DOHH2 (cell line): ENCODE data around the gene ATG4B.

Experiments
- H3F3A ChIP-seq: fragments of 200-600 bp; sonication (generic), shearing (Covaris generic); 2 replicates; pipeline ENCODE4 v1.6.0; 2016; ENCODE audit warnings: antibody characterized with exemption, mild to moderate bottlenecking; ENCODE audit not compliant: control insufficient read depth, insufficient read depth
- H3K27ac ChIP-seq: fragments of 200-600 bp; sonication (generic); 2 replicates; pipeline ENCODE4 v1.5.1; 2014; ENCODE audit warnings: low read depth, mild to moderate bottlenecking, low read length, moderate library complexity
- H3K27me3 ChIP-seq: fragments of 200-600 bp; sonication (generic); 2 replicates; pipeline ENCODE4 v1.6.1; 2014; ENCODE audit warnings: mild to moderate bottlenecking, low read length, mixed read lengths; ENCODE audit not compliant: control insufficient read depth
- H3K36me3 ChIP-seq: fragments of 200-600 bp; sonication (generic); 2 replicates; pipeline ENCODE4 v1.6.1; 2014; ENCODE audit warnings: mild to moderate bottlenecking, low read length, moderate library complexity, mixed read lengths; ENCODE audit not compliant: control insufficient read depth
- H3K4me1 ChIP-seq: fragments of 200-600 bp; sonication (generic); 2 replicates; pipeline ENCODE4 v1.6.1; 2014; ENCODE audit warnings: mild to moderate bottlenecking, low read length, mixed read lengths; ENCODE audit not compliant: control insufficient read depth
- H3K4me2 ChIP-seq: fragments of 200-600 bp; sonication (generic); 2 replicates; pipeline ENCODE4 v1.6.0; 2014; ENCODE audit warnings: mild to moderate bottlenecking, low read length, moderate library complexity
- H3K4me3 ChIP-seq: fragments of 200-600 bp; sonication (generic); 2 replicates; pipeline ENCODE4 v1.5.1; 2014; ENCODE audit warnings: mild to moderate bottlenecking, low read length, mixed read lengths
- H3K79me2 ChIP-seq: fragments of 200-600 bp; sonication (generic); 2 replicates; pipeline ENCODE4 v1.6.1; 2014; ENCODE audit warnings: mild to moderate bottlenecking, low read length, mixed read lengths; ENCODE audit not compliant: control insufficient read depth
- H3K9me2 ChIP-seq: fragments of 200-600 bp; sonication (generic); replicated peaks from 2 replicates; pipeline ENCODE4 v1.6.1; 2014; ENCODE audit warnings: mild to moderate bottlenecking, low read length, mixed read lengths; ENCODE audit not compliant: control insufficient read depth
- H3K9me3 ChIP-seq: fragments of 200-600 bp; sonication (generic); 2 replicates; pipeline ENCODE4 v1.6.1; 2014; ENCODE audit warnings: antibody characterized with exemption, low read length, mixed read lengths; ENCODE audit not compliant: control insufficient read depth, insufficient read depth
- H4K20me1 ChIP-seq: fragments of 200-600 bp; sonication (generic); 2 replicates; pipeline ENCODE4 v1.6.0; 2014; ENCODE audit warnings: low read depth, mild to moderate bottlenecking, antibody characterized with exemption, low read length, moderate library complexity; ENCODE audit not compliant: control insufficient read depth, insufficient read depth
- CTCF ChIP-seq: fragments of 200-600 bp; sonication (generic); IDR thresholded peaks from one replicate; pipeline ENCODE4 v1.5.1; 2014; ENCODE audit warnings: antibody characterized with exemption, mild to moderate bottlenecking, low read depth, low read length; ENCODE audit not compliant: poor library complexity, severe bottlenecking
- EZH2phosphoT487 ChIP-seq: fragments of 200-600 bp; sonication (generic); IDR thresholded peaks from 2 replicates; pipeline ENCODE4 v1.6.1; 2017; ENCODE audit warnings: borderline replicate concordance, mild to moderate bottlenecking, antibody characterized with exemption, low read length, moderate library complexity, mixed read lengths

Gene ATG4B

GRCh38 chr2:241676665-241677064 is 39.2 kb downstream of the ATG4B start:
- no peaks in the 10 kb centered on the region for H3K27me3 ChIP-seq
- no peaks in the 10 kb centered on the region for H3K9me3 ChIP-seq
- H3K79me2 ChIP-seq = peaks cover 16% of the 10 kb centered on the region
- no peak overlapping the region for H3K4me3 ChIP-seq
- H3K27ac ChIP-seq = no peak overlapping the region
- peaks cover 84% of the 10 kb centered on the region for H3K36me3 ChIP-seq
- no peaks in the 10 kb centered on the region for H4K20me1 ChIP-seq
- H3K9me2 ChIP-seq = no peaks in the 10 kb centered on the region
- H3F3A ChIP-seq = no peaks in the 10 kb centered on the region
- H3K4me2 ChIP-seq = no peak overlapping the region
- no peaks in the 10 kb centered on the region for H3K4me1 ChIP-seq
- TF ChIP-seq CTCF (no peak), EZH2phosphoT487 (no peak)

GRCh38 chr2:241677392-241677791 is 39.9 kb downstream of the ATG4B start:
- H3K9me2 ChIP-seq = no peaks in the 10 kb centered on the region
- H4K20me1 ChIP-seq = no peaks in the 10 kb centered on the region
- no peaks in the 10 kb centered on the region for H3K4me1 ChIP-seq
- H3K9me3 ChIP-seq = no peaks in the 10 kb centered on the region
- no peaks in the 10 kb centered on the region for H3F3A ChIP-seq
- H3K36me3 ChIP-seq = peaks cover 86% of the 10 kb centered on the region
- H3K27ac ChIP-seq = no peak overlapping the region
- H3K4me3 ChIP-seq = no peak overlapping the region
- no peaks in the 10 kb centered on the region for H3K27me3 ChIP-seq
- TF ChIP-seq CTCF (no peak), EZH2phosphoT487 (no peak)
- peaks cover 23% of the 10 kb centered on the region for H3K79me2 ChIP-seq
- no peak overlapping the region for H3K4me2 ChIP-seq

GRCh38 chr2:241678307-241678706 is 40.8 kb downstream of the ATG4B start:
- Histone ChIP-seq H3K36me3 (peaks cover 95% of the 10 kb centered on the region), H3K9me2 (no peaks in the 10 kb centered on the region), H3F3A (no peaks in the 10 kb centered on the region), H3K4me2 (no peak overlapping the region), H3K27me3 (no peaks in the 10 kb centered on the region), H3K27ac (no peak overlapping the region), H3K9me3 (no peaks in the 10 kb centered on the region), H3K4me3 (no peak overlapping the region), H4K20me1 (no peaks in the 10 kb centered on the region), H3K79me2 (peaks cover 32% of the 10 kb centered on the region), H3K4me1 (no peaks in the 10 kb centered on the region)
- TF ChIP-seq CTCF (no peak), EZH2phosphoT487 (no peak)
